Activated T-cell treated with anti-CD3 and anti-CD28 coated beads, Interleukin-2, amount 50 U/mL, for 1 hour (primary cell): ENCODE data around the gene VPS13D.
"Not testable (repeated sequence)": the region's sequence is repeated elsewhere in the genome, so short reads cannot be mapped to it uniquely, and the experiment has no call there.

Experiments
- DNase-seq: peaks from one replicate; pipeline ENCODE4 v3.0.0-alpha.2; 2020

VPS13D gene

GRCh38 chr1:12527564-12527963 lies 297.7 kb downstream of the VPS13D start:
- DNase-seq, result no peak

GRCh38 chr1:12528021-12528852 lies 298.4 kb downstream of the VPS13D start:
- DNase-seq, result no peak

- no peak for DNase-seq
Observed at GRCh38 chr1:12529640-12530174, 299.9 kb downstream of the VPS13D start.

- no peak for DNase-seq
Observed at GRCh38 chr1:12530462-12531178, 300.8 kb downstream of the VPS13D start.

GRCh38 chr1:12531179-12531499 lies 301.3 kb downstream of the VPS13D start:
- DNase-seq, result no peak

GRCh38 chr1:12532405-12533315 lies 302.8 kb downstream of the VPS13D start:
- DNase-seq, result no peak

- no peak for DNase-seq
Observed at GRCh38 chr1:12536023-12536639, 306.3 kb downstream of the VPS13D start.

- no peak for DNase-seq
Observed at GRCh38 chr1:12537294-12537693, 307.5 kb downstream of the VPS13D start.

- DNase-seq, result no peak
Observed at GRCh38 chr1:12537906-12538461, 308.2 kb downstream of the VPS13D start.

- not testable (repeated sequence) for DNase-seq
Observed at GRCh38 chr1:12538536-12538935, 308.7 kb downstream of the VPS13D start.

- no peak for DNase-seq
Observed at GRCh38 chr1:12539320-12539704, 309.5 kb downstream of the VPS13D start.

- no peak for DNase-seq
Observed at GRCh38 chr1:12539705-12540579, 310.1 kb downstream of the VPS13D start.

GRCh38 chr1:12540580-12541273 lies 310.9 kb downstream of the VPS13D start:
- DNase-seq, result no peak

- DNase-seq, result no peak
Observed at GRCh38 chr1:12541274-12542137, 311.7 kb downstream of the VPS13D start.

- DNase-seq, result no peak
Observed at GRCh38 chr1:12542138-12542465, 312.3 kb downstream of the VPS13D start.

- DNase-seq, result no peak
Observed at GRCh38 chr1:12542616-12543592, 313.1 kb downstream of the VPS13D start.

GRCh38 chr1:12543740-12544154 lies 313.9 kb downstream of the VPS13D start:
- DNase-seq, result no peak

- no peak for DNase-seq
Observed at GRCh38 chr1:12544357-12544756, 314.5 kb downstream of the VPS13D start.
